ENCODE measurements around the gene ANKRD24. TPM values are rescaled to one million over a fixed set of nuclear protein-coding genes. Genes with fewer than 3 reads are reported as not detected.
"Not testable (repeated sequence)": the region's sequence is repeated elsewhere in the genome, so short reads cannot be mapped to it uniquely, and the experiment has no call there.

ANKRD24 gene
- 1 to 10 TPM in 3 of 4 donors, under 1 TPM in 1; 0.83 to 3.9 (median 1.6) TPM for total RNA-seq

- no peaks in the 10 kb centered on the region for H3K9me3 ChIP-seq
- H3K27me3 ChIP-seq = no peaks in the 10 kb centered on the region
- DNase-seq = peak; percentile 93 to 98 (median 96)
- H3K27ac ChIP-seq = peak within 1 kb of the TSS; percentile 78 to 84 (median 82)
- peaks cover 5 to 24% (median 10%) of the 10 kb centered on the region in 4 donors for H3K4me1 ChIP-seq
- H3K4me3 ChIP-seq = peak within 1 kb of the TSS; percentile 70 to 86 (median 84)
- H3K36me3 ChIP-seq = peaks cover 0 to 20% (median 0%) of the 10 kb centered on the region in 3 donors
- TF ChIP-seq POLR2A (IDR thresholded peaks at IDR 0.05) (peak; percentile 64 to 73), CTCF (IDR thresholded peaks at IDR 0.05) (peak in 1 of 6 experiments; percentile 18)
These were observed at the start of gene ANKRD24, which contains the start of gene SIRT6 for GRCh38 chr19:4182084-4182810. ANKRD24 (plus strand) TSS chr19:4182689; CDS start chr19:4186426, 3,737 bp downstream. SIRT6 (minus strand) TSS chr19:4182563; CDS start chr19:4182539, 24 bp downstream.

GRCh38 chr19:4134351-4134750, 48.1 kb upstream of the ANKRD24 start:
- H3K4me1 ChIP-seq = peaks cover 0 to 10% (median 0%) of the 10 kb centered on the region in 4 donors
- H3K27ac ChIP-seq = no peak overlapping the region
- no peak overlapping the region for H3K4me3 ChIP-seq
- no peaks in the 10 kb centered on the region for H3K27me3 ChIP-seq
- H3K36me3 ChIP-seq = no peaks in the 10 kb centered on the region
- no peak for TF ChIP-seq CTCF (IDR thresholded peaks at IDR 0.05)
- TF ChIP-seq POLR2A (IDR thresholded peaks at IDR 0.05) = no peak
- DNase-seq = no peak
- H3K9me3 ChIP-seq = no peaks in the 10 kb centered on the region

- DNase-seq = not testable (repeated sequence)
These were observed 47.1 kb upstream of the ANKRD24 start for GRCh38 chr19:4135386-4135785.

GRCh38 chr19:4136680-4137088, 45.8 kb upstream of the ANKRD24 start:
- peaks cover 0 to 15% (median 2%) of the 10 kb centered on the region in 4 donors for H3K4me1 ChIP-seq
- no peaks in the 10 kb centered on the region for H3K36me3 ChIP-seq
- peak overlapping the region in 3 of 4 donors; percentile 58 to 74 (median 73) for H3K27ac ChIP-seq
- H3K27me3 ChIP-seq = no peaks in the 10 kb centered on the region
- DNase-seq = peak in 1 of 3 donors; percentile 62
- no peak for TF ChIP-seq CTCF (IDR thresholded peaks at IDR 0.05)
- peak in 1 of 2 donors; percentile 46 for TF ChIP-seq POLR2A (IDR thresholded peaks at IDR 0.05)
- H3K9me3 ChIP-seq = no peaks in the 10 kb centered on the region
- no peak overlapping the region for H3K4me3 ChIP-seq

More at GRCh38 chr19:4135386-4135785, 47.1 kb upstream of the ANKRD24 start:
- not testable (repeated sequence) for H3K36me3 ChIP-seq, H3K9me3 ChIP-seq, H3K4me3 ChIP-seq, H3K27ac ChIP-seq, H3K27me3 ChIP-seq
- peaks cover 0 to 14% (median 2%) of the 10 kb centered on the region in 4 donors for H3K4me1 ChIP-seq

GRCh38 chr19:4138445-4138844, 44.0 kb upstream of the ANKRD24 start:
- no peaks in the 10 kb centered on the region for H3K9me3 ChIP-seq
- no peak for DNase-seq
- TF ChIP-seq CTCF (IDR thresholded peaks at IDR 0.05) = no peak
- no peak for TF ChIP-seq POLR2A (IDR thresholded peaks at IDR 0.05)

GRCh38 chr19:4139614-4140236, 42.8 kb upstream of the ANKRD24 start:
- Histone ChIP-seq H3K4me3 (peak overlapping the region in 1 of 4 donors; percentile 9), H3K27ac (peak overlapping the region in 1 of 4 donors; percentile 62), H3K4me1 (peaks cover 0 to 25% (median 2%) of the 10 kb centered on the region in 4 donors), H3K27me3 (no peaks in the 10 kb centered on the region), H3K36me3 (no peaks in the 10 kb centered on the region), H3K9me3 (no peaks in the 10 kb centered on the region)
- TF ChIP-seq CTCF (IDR thresholded peaks at IDR 0.05) (peak; percentile 64 to 91 (median 86)), POLR2A (IDR thresholded peaks at IDR 0.05) (no peak)
- DNase-seq = peak; percentile 85 to 95 (median 94)

More at GRCh38 chr19:4138445-4138844, 44.0 kb upstream of the ANKRD24 start:
- Histone ChIP-seq H3K4me3 (no peak overlapping the region), H3K4me1 (peaks cover 0 to 23% (median 2%) of the 10 kb centered on the region in 4 donors), H3K27ac (peak overlapping the region in 1 of 4 donors; percentile 85), H3K27me3 (no peaks in the 10 kb centered on the region), H3K36me3 (no peaks in the 10 kb centered on the region)
